Activated CD8-positive, alpha-beta memory T cell treated with anti-CD3 and anti-CD28 coated beads, Interleukin-2, amount 50 U/mL, for 48 hours (primary cell): ENCODE data around the gene DLL4.

Experiments used
- DNase-seq: peaks from one replicate; pipeline ENCODE4 v3.0.0-alpha.2; 2020

Gene DLL4

DNA sequence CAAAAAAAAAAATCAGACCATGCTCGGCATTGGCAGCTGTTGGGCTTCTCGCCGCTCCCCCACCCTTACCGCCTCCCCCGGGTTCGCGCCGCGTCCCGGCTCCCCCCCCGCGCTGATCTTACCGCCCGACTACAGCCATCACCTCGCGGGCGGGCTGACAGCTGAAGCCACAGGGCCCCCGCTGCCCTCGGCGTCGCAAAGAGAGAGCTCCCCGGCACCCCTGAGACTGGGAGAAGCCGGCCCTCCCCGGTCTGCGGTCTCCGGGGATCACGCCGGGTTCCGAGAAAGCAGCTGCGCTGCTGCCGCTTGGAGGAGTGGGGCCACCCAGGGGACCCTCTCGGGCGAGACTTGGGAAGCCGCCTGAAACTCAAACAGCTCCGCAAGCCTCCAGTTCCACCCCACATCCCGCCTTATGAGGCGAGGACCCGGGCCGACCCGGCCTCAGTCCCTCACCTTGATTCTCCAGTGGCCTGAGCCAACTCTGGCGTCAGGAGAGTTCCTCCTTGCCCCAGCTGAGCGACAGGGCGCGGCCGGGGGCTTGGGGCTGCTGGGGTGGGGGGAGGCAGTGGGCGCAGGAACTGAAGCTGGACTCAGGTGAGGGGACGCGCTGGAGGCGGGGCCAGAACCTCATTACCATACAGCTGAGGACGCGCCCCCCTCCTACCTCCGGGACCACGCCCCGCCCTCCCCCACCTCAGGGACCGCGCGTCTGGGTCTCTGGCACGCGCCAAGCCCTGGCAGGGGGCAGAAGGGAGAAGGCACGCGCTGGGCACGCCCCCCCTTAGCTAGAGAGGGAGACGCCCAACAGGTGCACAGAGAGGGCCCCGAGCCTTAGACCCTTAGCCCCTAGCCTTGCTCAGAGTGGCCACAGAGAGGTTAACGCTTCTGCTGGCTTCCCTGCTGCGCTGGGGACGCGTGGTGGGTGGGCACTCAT is 1.0 kb upstream of the DLL4 start:
- DNase-seq = no peak

DNA sequence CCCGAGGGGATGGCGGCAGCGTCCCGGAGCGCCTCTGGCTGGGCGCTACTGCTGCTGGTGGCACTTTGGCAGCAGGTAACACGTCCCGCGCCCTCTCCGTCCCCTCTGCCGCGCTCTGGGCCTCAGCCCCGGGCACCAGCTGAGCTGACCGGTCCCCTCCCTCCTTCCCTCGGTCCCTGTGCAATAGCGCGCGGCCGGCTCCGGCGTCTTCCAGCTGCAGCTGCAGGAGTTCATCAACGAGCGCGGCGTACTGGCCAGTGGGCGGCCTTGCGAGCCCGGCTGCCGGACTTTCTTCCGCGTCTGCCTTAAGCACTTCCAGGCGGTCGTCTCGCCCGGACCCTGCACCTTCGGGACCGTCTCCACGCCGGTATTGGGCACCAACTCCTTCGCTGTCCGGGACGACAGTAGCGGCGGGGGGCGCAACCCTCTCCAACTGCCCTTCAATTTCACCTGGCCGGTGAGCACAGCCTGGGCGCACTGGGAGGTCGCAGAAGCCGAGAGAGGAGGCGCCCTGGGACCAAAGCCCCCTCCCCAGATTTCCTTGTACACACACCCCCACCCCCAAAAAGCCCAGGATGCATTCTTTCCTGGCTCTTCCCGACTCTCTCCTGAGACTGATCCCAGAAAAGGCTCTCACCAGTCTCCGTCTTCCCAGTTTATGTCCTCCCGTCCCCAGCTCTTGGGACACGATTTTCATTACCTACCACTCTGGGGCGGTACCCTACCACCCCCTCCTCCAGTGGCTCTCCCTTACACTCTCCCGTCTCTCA is 705 bp downstream of the DLL4 start:
- no peak for DNase-seq

DNA sequence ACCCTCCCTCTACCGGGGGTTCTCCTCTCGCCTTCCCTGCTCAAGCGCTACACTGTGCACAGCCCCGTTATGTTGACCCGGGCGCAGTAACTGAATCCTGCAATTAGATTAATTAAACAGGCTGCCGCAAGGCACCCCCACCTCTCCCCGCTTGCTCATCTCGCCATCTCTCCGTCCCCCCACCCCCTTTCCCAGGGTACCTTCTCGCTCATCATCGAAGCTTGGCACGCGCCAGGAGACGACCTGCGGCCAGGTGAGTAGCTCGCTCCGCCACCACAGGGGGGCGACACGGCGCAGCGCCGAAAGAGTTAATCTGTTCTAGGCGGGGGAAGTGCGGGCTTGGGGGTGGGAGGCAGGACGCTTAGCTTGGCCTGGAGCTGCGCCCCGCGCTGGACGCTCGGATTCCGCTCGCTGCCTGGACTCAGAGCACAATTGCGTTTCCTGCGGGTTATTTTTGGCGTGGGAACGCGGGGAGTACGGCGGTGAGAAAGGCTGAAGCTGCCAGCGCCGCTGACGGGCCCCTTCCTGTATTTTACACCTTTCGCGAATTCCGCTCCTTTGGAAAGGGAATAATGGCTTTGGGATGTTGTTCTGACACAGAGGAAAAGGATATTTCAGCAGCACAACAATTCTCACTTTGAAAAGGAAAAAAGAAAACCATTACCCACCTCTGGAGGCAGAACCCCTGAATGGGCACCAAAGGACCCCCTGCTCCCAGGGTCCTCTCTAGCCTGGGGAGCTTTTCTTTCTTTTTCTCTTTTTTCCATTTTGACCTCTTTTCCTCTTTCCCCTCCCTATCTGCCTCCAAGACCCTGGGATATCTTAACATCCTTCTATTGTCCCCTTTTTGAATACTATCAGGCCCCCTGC is 1.5 kb downstream of the DLL4 start:
- peak; percentile 83 for DNase-seq

DNA sequence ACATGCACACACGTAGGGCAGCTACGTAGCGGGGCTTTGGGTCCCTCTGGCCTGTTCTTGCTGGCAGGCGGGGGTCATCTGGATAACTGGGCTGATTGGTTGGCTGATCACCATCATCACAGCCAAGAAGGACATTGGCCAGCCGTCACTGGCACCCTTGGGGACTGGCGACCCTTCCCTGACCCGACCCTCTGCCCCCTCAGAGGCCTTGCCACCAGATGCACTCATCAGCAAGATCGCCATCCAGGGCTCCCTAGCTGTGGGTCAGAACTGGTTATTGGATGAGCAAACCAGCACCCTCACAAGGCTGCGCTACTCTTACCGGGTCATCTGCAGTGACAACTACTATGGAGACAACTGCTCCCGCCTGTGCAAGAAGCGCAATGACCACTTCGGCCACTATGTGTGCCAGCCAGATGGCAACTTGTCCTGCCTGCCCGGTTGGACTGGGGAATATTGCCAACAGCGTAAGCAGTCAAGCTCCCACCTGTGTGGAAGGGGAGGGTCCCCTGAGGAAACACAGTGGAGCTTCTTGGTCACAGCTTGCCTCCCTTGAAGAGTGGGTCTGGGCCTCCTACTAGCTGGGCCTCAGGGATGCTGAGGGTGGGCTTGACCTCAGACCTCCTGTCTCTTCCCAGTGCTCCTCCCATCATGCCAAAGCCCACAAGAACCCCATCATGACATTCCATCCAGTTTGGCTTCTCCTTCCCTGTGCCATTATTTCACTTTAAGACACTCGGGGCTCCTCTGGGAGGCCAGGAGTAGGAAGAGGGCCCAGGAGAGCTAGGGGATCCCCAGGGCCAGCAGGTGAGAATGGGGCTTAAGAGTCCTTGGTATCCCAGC is 2.4 kb downstream of the DLL4 start:
- no peak for DNase-seq

DNA sequence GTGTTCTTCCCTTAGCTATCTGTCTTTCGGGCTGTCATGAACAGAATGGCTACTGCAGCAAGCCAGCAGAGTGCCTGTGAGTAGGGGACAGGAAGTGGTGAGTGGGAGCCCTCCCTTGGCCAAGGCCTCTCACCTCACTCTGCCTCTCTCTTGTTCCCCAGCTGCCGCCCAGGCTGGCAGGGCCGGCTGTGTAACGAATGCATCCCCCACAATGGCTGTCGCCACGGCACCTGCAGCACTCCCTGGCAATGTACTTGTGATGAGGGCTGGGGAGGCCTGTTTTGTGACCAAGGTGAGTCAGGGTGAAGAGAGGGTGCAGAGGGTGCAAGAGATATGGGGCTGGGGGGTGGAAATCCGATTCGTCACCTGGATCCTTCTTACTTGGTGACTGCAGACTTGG is 3.0 kb downstream of the DLL4 start:
- no peak for DNase-seq

DNA sequence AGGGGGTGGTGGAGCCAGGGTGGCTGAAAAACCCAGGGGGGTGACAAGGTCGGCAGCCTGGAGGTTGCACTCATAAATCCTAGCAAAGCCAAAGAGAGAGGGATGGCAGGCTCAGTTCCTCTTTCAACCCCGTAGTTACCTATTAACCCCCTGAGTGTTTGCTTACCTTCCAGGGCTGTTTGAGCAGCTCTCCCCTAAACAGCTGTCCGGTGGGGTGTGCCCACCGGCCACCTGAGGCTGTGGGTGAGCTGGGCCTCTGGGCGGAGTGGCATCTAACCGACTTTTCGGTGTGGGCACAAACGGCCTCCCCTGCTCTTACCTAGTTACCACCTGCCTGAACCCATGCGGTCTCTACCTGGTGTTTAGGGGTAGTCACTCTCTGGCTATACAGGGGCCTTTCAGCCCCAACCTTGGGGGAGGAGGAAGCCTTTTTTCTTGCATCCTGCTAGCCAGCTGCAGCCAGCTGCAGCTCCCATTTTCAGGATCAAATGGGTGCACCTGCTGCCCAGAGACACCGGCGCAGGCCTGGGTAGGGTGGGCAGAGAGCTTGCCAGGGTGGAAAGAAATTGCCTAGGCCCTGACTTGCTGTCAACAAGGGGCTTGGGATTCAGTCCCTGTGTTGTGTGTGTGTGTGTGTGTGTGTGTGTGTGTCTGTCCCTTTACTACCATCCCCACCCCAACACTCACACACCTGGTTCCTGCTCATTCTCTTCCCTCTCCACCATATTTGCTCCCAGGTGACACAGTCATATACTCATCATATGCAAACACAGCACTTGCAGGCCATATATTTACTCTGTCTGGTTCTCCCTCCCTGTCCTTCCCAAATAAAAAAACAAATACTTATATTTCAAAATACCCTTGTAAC is 3.7 kb downstream of the DLL4 start:
- no peak for DNase-seq

DNA sequence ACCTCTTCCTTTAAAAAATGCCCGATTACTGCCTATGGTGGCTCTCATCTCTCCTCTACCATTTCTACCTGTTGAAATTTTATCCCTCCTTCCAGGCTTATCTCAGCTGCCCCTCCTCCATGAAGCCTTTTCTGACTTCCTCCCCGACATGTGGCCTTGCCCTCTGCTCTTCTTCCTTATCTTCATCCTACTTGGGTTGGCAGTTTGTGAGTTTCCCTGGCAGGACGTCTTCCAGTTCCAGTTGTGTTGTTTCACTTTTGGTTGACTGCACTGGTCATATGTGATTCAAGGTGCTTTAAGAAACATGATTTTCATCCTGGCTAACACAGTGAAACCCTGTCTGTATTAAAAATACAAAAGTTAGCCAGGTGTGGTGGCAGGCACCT is 4.4 kb downstream of the DLL4 start:
- no peak for DNase-seq

DNA sequence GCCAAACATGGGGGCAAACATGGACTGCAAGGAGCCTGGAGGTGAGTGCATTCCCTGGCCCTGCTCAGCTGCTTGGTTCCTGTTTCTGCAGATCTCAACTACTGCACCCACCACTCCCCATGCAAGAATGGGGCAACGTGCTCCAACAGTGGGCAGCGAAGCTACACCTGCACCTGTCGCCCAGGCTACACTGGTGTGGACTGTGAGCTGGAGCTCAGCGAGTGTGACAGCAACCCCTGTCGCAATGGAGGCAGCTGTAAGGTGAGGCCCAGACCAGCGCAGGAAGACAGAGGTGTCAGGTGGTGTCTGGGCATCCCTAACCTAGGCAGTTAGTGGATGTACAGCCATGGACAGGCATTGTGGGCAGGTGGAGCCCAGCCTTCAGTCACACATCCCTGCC is 5.3 kb downstream of the DLL4 start:
- DNase-seq = no peak

DNA sequence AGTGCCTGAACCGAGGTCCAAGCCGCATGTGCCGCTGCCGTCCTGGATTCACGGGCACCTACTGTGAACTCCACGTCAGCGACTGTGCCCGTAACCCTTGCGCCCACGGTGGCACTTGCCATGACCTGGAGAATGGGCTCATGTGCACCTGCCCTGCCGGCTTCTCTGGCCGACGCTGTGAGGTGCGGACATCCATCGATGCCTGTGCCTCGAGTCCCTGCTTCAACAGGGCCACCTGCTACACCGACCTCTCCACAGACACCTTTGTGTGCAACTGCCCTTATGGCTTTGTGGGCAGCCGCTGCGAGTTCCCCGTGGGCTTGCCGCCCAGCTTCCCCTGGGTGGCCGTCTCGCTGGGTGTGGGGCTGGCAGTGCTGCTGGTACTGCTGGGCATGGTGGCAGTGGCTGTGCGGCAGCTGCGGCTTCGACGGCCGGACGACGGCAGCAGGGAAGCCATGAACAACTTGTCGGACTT is 7.1 kb downstream of the DLL4 start:
- no peak for DNase-seq

DNA sequence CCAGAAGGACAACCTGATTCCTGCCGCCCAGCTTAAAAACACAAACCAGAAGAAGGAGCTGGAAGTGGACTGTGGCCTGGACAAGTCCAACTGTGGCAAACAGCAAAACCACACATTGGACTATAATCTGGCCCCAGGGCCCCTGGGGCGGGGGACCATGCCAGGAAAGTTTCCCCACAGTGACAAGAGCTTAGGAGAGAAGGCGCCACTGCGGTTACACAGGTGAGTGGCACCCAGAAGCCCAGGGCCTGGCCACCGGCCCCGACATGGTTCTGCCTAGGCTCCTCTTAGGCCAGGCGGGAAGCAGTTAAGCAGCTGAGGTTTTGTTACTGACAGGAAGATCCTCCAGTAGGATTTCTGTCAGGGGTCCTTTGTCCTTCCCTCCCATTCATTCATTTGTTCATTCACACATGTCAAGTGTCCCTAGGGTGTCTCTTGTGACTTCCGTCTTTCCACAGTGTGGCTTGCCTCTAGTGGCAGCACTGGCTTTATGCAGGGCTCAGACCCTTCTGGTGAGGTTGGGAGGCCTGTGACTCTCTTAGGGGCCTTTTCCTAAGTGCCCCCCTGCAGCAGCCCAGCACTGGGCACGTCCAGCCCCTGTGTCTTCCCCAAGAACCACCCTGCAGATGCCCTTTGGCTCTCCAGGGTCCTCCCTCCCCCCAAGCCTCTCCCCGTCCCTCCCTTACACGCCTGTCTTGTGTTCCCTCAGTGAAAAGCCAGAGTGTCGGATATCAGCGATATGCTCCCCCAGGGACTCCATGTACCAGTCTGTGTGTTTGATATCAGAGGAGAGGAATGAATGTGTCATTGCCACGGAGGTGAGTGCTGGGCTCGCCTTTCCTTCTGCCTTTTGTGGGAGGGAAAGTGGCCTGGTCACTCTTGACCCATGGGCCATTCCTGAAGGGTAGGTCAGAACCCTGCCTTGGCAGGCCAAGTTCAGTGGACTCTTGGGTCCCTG is 7.8 kb downstream of the DLL4 start:
- DNase-seq = no peak

DNA sequence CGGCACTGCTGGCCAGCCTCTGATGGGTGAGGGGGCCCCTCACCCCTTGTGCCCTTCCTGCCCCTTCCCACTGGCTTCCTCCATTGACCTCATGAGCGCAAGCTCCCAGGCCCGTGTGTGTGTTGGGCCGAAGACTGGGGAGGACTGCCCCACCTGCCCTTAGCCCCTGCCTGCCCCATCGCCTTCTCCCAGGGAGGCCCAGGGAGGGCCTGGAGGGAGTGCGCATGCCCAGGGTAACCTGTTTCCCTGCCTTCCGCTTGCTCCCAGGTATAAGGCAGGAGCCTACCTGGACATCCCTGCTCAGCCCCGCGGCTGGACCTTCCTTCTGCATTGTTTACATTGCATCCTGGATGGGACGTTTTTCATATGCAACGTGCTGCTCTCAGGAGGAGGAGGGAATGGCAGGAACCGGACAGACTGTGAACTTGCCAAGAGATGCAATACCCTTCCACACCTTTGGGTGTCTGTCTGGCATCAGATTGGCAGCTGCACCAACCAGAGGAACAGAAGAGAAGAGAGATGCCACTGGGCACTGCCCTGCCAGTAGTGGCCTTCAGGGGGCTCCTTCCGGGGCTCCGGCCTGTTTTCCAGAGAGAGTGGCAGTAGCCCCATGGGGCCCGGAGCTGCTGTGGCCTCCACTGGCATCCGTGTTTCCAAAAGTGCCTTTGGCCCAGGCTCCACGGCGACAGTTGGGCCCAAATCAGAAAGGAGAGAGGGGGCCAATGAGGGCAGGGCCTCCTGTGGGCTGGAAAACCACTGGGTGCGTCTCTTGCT is 8.8 kb downstream of the DLL4 start:
- DNase-seq = no peak

DNA sequence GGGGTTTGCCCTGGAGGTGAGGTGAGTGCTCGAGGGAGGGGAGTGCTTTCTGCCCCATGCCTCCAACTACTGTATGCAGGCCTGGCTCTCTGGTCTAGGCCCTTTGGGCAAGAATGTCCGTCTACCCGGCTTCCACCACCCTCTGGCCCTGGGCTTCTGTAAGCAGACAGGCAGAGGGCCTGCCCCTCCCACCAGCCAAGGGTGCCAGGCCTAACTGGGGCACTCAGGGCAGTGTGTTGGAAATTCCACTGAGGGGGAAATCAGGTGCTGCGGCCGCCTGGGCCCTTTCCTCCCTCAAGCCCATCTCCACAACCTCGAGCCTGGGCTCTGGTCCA is 9.4 kb downstream of the DLL4 start:
- no peak for DNase-seq

DNA sequence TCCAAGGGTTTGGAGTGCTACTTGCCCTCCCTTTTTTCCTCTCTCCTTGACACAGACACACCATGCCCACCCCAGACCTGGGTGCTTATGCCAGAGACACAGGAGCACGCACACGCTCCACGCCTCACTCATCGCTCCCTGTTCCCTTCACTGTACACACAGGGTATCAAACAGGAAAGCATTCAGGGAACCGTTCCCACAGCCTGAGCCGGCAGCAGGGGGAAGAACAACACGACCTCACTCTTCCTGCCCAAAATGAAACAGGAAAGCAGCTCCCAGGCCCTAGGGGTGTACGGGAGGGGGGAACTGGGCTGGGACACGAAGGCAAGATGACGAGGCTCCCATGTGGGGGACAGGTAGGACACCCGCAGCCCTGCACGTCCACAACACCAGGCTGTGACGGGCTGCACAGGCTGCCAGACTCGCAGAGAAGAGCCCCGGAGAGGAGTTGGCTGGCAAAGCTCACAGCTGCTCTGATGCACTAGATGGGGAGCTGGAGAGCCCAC is 11.2 kb downstream of the DLL4 start:
- DNase-seq = no peak

DNA sequence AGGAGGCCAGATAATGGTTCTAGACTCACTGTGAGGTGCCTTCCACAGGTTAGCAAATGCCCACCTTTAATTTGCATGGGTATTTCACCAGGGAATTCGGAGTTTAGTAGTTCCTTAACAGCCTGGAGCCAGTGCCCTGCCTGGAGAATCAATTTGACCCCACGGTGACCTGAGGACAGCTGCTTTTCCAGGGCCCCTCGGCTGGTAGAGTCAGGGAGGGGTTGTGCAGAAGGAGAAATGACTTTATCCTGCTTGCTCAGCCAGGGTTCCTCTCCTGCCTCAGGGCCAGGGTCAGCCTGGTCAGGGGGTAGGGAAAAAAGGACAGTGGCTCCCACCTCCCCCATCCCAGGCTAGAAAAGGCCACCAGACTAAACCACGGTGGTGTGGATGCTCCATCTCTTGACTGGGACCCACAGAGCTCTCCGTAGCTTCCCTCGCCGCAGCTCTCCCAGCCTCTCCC is 12.0 kb downstream of the DLL4 start:
- no peak for DNase-seq

DNA sequence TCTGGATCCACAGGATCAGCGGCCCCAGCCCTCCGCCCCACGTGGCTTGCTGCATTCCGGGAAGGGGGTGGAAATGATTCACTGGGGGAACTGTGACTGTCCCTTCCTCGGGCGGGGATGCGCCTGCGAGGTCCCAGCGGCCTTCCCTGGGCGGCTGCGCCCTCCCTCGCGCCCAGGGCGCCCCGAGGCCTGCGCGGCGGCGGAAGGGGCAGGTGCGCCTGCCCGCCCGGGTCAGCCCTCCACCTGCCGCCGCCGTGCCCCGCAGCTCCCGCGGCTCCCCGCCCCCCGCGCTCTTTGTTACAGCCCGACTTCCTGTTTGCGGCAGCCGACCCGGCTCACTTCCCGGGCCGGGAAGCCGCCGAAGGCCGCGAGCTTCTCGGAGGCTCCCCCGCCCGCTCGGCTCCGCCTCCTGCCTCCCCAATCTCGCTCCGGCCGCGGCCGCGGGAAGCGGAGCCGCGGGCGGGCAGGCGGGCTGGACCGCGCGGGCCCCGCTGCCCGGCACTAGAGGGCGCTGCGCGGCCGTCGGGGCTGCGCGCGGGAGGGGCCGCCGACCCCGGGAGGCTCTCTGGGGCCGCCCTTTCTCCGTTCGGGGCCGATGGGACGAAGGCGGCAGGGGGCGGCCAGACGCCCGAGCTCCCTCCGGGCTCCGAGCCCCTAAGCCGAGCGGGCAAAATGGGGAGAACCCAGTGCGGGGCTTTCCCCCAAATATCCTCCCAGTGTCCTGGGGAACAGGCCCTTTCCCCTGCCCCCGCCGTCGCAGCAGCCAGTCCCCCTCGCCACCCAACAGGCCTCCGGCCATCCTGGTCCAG is 12.6 kb downstream of the DLL4 start:
- DNase-seq = peak; percentile 86

DNA sequence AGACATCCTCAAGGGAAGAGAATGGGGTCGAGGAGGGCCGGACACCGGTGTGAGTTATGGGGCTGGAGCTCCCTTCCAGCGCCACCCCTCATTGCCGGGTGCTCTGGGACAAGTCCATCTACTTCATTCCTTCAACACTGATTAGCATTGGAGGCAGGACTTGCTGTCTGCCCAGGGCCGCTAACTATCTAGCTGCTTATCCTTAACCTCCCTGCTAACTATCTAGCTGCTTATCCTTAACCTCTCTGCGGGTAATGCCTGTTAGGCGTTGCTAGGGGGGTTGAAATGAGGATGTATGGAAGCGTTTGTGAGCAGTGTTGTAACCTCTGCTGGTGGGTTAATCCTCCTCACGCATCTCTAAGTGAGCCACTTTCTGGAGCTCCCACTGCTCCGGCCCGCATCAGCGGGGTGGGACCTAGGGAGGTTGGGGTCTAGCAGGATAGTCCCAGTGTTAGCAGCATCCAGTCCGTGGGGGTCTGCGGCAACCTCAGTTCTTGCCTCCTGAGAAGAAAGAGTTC is 13.3 kb downstream of the DLL4 start:
- no peak for DNase-seq

DNA sequence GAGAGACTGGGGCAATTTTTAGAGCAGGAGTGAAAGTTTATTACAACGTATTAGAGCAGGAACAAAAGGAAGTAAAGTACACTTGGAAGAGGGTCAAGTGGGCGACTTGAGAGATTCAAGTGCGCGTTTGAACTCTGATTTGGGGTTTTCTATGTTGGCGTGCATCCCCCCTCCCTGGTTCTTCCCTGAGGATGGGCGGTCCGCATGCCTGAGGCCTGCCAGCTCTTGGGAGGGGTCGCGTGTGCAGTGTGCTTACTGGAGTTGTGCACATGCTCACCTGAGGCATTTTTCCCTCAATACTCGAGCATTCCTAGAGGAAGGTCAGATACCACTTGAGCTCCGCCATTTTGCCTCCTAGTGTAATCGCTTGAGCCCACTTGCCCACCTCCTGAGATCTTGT is 13.7 kb downstream of the DLL4 start:
- DNase-seq = no peak
